ENCODE results near the gene OXCT1. TPM values are rescaled to one million over a fixed set of nuclear protein-coding genes. Genes with fewer than 3 reads are reported as not detected.

OXCT1 gene
- total and polyA plus RNA-seq, 2 experiments from 2014 or later: 16.1 to 20.5 TPM

DNA sequence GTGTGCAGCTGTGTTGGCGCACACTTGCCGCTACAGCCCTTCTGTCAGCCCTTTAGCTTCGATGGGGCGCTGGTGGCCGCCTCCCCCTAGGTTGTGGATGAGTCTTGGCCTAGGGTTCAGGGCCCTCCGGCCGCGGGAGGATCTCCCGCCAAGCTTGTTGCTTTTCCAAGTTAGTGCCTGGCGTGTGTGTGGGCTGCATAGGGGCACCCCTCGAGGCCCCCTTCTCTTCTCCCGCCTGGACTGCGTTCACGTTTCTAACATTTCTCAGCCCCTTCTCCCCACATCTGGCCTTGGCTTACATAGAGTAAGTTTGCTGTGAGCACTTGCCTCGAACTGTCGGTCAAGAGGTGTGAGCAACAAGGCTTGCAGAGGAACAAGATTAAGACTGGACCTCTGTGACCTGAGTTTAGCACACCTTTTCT lies 413 bp upstream of the OXCT1 start:
- H2AFZ ChIP-seq: peak overlapping the region; percentile 91
- peak overlapping the region; percentile 88 for H3K9ac ChIP-seq
- peak overlapping the region; percentile 77 for H3K4me2 ChIP-seq (ENCODE audit: unreplicated experiment)
- TF ChIP-seq EZH2 (IDR thresholded peaks at IDR 0.05; ENCODE audit: insufficient read depth, poor library complexity, severe bottlenecking) (no peak), EZH2phosphoT487 (IDR thresholded peaks at IDR 0.05; ENCODE audit: insufficient read depth, low read depth) (no peak)
- 6 to 7% methylated on average over 15 to 16 of the region's 16 CpGs for WGBS, 2 experiments (ENCODE audit: low coverage in 1 of 2, low lambda C conversion rate in 2 of 2, missing lambda C conversion rate in 2 of 2)
- H3K27me3 ChIP-seq (replicated peaks; ENCODE audit: insufficient read depth): no peaks in the 10 kb centered on the region
- no peaks in the 10 kb centered on the region for H3K4me1 ChIP-seq (ENCODE audit: insufficient read depth)
- H4K20me1 ChIP-seq (ENCODE audit: insufficient read depth): no peaks in the 10 kb centered on the region
- H3K79me2 ChIP-seq (ENCODE audit: insufficient read depth): peaks cover 29% of the 10 kb centered on the region
- no peaks in the 10 kb centered on the region for H3K36me3 ChIP-seq (ENCODE audit: low read depth)
- H3K9me2 ChIP-seq (ENCODE audit: insufficient read depth): no peaks in the 10 kb centered on the region
- H3K9me3 ChIP-seq (ENCODE audit: low read depth): no peaks in the 10 kb centered on the region
- H3F3A ChIP-seq (ENCODE audit: insufficient read depth): peaks cover 8% of the 10 kb centered on the region; the same call in 1 of the 2 replicates
- peak overlapping the region; percentile 78 for H3K27ac ChIP-seq
- no peak for DNase-seq
- H3K4me3 ChIP-seq: peak overlapping the region; percentile 95
- in situ Hi-C loops (cut with MboI): loop anchor here (25.0 kb wide), 1 partner anchor 892 kb away; the partner anchor contains the start of gene CCDC152

DNA sequence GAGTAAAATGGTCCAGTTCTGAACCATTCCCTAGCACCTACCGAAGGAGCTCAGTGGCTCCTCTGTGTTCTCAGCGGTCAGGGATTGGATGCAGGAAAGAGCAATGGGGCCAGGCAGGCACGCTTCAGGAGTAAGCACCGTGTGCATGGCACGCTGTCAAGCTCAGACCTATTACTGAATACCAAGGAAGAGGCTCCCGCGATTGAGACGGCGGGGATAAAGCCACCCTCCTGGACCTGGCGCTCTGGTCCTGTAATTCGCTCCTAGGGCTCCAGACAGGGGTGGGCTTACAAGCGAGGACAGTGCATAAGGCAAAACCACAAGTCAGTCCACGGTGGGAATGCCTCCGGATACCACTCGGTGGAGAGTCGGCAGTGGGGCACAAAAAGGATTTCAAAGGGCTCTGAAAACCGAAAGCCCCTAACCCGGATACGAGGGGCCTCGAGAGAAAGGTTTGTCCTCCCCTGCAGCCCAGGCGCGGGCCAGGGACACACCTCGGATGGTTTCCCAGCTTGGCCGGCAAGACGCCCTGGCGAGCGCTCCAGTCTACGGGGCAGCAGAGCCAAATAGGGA lies 988 bp downstream of the OXCT1 start:
- 2 to 3% methylated on average over 22 to 28 of the region's 28 CpGs for WGBS, 2 experiments (ENCODE audit: low coverage in 1 of 2, low lambda C conversion rate in 2 of 2, missing lambda C conversion rate in 2 of 2)
- TF ChIP-seq EZH2 (IDR thresholded peaks at IDR 0.05; ENCODE audit: insufficient read depth, poor library complexity, severe bottlenecking): no peak
- no peak for TF ChIP-seq EZH2phosphoT487 (IDR thresholded peaks at IDR 0.05; ENCODE audit: insufficient read depth, low read depth)
- Histone ChIP-seq H3K4me1 (ENCODE audit: insufficient read depth) (peaks cover 4% of the 10 kb centered on the region; the same call in 1 of the 2 replicates), H3K36me3 (ENCODE audit: low read depth) (no peaks in the 10 kb centered on the region), H3K27me3 (replicated peaks; ENCODE audit: insufficient read depth) (no peaks in the 10 kb centered on the region), H3K9me2 (ENCODE audit: insufficient read depth) (no peaks in the 10 kb centered on the region), H3K9ac (peak overlapping the region; percentile 88), H3K4me2 (ENCODE audit: unreplicated experiment) (peak overlapping the region; percentile 77), H2AFZ (peak overlapping the region; percentile 91), H3K9me3 (ENCODE audit: low read depth) (no peaks in the 10 kb centered on the region), H3K27ac (peak overlapping the region; percentile 78), H4K20me1 (ENCODE audit: insufficient read depth) (no peaks in the 10 kb centered on the region), H3F3A (ENCODE audit: insufficient read depth) (peaks cover 15% of the 10 kb centered on the region; the same call in 1 of the 2 replicates), H3K79me2 (ENCODE audit: insufficient read depth) (peaks cover 39% of the 10 kb centered on the region), H3K4me3 (peak overlapping the region; percentile 95)
- DNase-seq: peak; percentile 68
- in situ Hi-C loops (cut with MboI): loop anchor here (25.0 kb wide), 1 partner anchor 893 kb away; the partner anchor contains the start of gene CCDC152

DNA sequence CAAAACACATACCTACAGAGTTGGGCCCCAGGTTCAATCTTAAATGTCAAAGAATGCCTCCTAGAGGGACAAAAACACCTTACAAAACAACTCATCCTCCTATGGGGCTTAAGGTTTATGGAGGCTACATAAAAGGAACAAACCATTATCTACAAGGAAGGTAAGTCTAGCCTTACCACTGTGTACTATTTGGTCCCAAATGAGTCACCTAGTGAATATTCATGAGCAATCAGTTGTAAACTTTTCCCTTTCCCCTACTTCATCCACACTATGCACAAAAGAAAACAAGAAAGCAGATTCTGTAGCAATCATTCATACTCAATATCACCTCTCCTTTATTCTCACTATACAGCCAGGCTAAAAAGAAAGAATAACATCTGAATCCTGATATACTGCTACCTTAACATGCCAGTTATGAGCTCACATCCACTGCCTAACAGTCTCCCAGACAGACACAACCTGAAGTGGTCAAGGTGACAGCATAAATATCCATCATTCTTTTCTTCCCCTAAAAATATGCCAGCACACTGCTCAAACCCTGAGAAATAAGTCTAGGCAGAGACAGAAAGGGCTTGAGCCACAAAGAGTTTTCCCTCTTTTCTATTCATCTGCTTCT lies 6.2 kb downstream of the OXCT1 start:
- Histone ChIP-seq H3F3A (ENCODE audit: insufficient read depth) (peaks cover 7% of the 10 kb centered on the region; the same call in 1 of the 2 replicates), H3K9me3 (ENCODE audit: low read depth) (no peaks in the 10 kb centered on the region), H3K4me1 (ENCODE audit: insufficient read depth) (peaks cover 11% of the 10 kb centered on the region; the same call in 1 of the 2 replicates), H3K36me3 (ENCODE audit: low read depth) (peaks cover 4% of the 10 kb centered on the region; the same call in 1 of the 2 replicates), H4K20me1 (ENCODE audit: insufficient read depth) (no peaks in the 10 kb centered on the region), H3K79me2 (ENCODE audit: insufficient read depth) (peaks cover 52% of the 10 kb centered on the region), H3K4me2 (ENCODE audit: unreplicated experiment) (no peak overlapping the region), H3K9ac (no peak overlapping the region), H2AFZ (no peak overlapping the region), H3K9me2 (ENCODE audit: insufficient read depth) (no peaks in the 10 kb centered on the region), H3K27ac (no peak overlapping the region), H3K4me3 (no peak overlapping the region), H3K27me3 (replicated peaks; ENCODE audit: insufficient read depth) (no peaks in the 10 kb centered on the region)
- TF ChIP-seq EZH2phosphoT487 (IDR thresholded peaks at IDR 0.05; ENCODE audit: insufficient read depth, low read depth): no peak
- TF ChIP-seq EZH2 (IDR thresholded peaks at IDR 0.05; ENCODE audit: insufficient read depth, poor library complexity, severe bottlenecking): no peak
- in situ Hi-C loops (cut with MboI): loop anchor here (25.0 kb wide), 1 partner anchor 898 kb away; the partner anchor contains the start of gene CCDC152
- peak; percentile 50 for DNase-seq

DNA sequence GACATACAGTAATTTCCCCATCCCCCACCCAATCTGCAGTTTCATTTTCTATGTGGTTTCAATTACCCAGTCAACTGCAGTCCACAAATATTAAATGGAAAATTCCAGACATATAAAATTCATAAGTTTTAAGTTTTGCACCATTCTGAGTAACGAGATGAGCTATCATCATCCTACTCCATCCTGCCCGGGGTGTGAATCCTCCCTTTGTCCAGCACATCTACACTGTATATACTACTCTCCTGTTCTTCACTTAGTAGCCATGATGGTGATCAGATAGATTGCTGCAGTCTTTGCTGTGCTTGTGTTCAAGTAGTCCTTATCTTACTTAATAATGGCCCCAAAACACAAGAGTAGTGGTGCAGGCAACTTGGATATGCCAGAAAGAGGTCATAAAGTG lies 11.3 kb downstream of the OXCT1 start:
- no peak for DNase-seq
- H3K4me1 ChIP-seq (ENCODE audit: insufficient read depth): peaks cover 3% of the 10 kb centered on the region; the same call in 1 of the 2 replicates
- no peak for TF ChIP-seq EZH2phosphoT487 (IDR thresholded peaks at IDR 0.05; ENCODE audit: insufficient read depth, low read depth)
- no peak for TF ChIP-seq EZH2 (IDR thresholded peaks at IDR 0.05; ENCODE audit: insufficient read depth, poor library complexity, severe bottlenecking)
- no peaks in the 10 kb centered on the region for H3K9me2 ChIP-seq (ENCODE audit: insufficient read depth)
- in situ Hi-C loops (cut with MboI): loop anchor here (10.0 to 25.0 kb wide), 2 partner anchors 196 to 903 kb away; partner anchors contain the start of gene CCDC152
- 86% methylated on average over 2 of the region's 2 CpGs for WGBS, 2 experiments (ENCODE audit: low coverage in 1 of 2, low lambda C conversion rate in 2 of 2, missing lambda C conversion rate in 2 of 2)
- H3K79me2 ChIP-seq (ENCODE audit: insufficient read depth): peaks cover 10% of the 10 kb centered on the region
- no peaks in the 10 kb centered on the region for H4K20me1 ChIP-seq (ENCODE audit: insufficient read depth)
- H3K27me3 ChIP-seq (replicated peaks; ENCODE audit: insufficient read depth): no peaks in the 10 kb centered on the region
- no peak overlapping the region for H3K9ac ChIP-seq
- H3K9me3 ChIP-seq (ENCODE audit: low read depth): no peaks in the 10 kb centered on the region
- no peak overlapping the region for H3K4me2 ChIP-seq (ENCODE audit: unreplicated experiment)
- H3K36me3 ChIP-seq (ENCODE audit: low read depth): peaks cover 4% of the 10 kb centered on the region
- H2AFZ ChIP-seq: no peak overlapping the region
- no peak overlapping the region for H3K27ac ChIP-seq
- H3F3A ChIP-seq (ENCODE audit: insufficient read depth): no peaks in the 10 kb centered on the region
- no peak overlapping the region for H3K4me3 ChIP-seq

Measured in GM23248 (cell line).